Measurements from ENCODE around the gene MRAS.

DNA sequence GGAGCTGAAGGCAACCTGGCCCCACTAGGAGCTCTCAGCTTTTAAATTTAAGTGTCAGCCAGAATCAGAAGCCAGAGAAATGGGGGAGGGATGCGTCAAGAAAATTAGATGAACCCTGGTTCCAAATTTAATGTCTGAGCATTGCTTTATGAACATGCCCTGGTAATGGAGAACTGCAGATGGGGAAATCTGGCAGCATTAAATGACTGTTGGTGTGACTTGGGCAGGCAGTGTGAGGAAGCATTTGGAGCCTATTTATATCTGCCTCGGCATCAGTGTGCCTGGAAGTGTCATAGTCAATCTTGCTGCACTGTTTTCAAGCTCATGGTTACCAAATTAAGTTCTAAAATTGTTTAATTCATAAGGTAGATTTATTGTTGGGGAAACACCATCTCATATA lies 47.7 kb upstream of the MRAS start:
- TF ChIP-seq, protein P1, sequence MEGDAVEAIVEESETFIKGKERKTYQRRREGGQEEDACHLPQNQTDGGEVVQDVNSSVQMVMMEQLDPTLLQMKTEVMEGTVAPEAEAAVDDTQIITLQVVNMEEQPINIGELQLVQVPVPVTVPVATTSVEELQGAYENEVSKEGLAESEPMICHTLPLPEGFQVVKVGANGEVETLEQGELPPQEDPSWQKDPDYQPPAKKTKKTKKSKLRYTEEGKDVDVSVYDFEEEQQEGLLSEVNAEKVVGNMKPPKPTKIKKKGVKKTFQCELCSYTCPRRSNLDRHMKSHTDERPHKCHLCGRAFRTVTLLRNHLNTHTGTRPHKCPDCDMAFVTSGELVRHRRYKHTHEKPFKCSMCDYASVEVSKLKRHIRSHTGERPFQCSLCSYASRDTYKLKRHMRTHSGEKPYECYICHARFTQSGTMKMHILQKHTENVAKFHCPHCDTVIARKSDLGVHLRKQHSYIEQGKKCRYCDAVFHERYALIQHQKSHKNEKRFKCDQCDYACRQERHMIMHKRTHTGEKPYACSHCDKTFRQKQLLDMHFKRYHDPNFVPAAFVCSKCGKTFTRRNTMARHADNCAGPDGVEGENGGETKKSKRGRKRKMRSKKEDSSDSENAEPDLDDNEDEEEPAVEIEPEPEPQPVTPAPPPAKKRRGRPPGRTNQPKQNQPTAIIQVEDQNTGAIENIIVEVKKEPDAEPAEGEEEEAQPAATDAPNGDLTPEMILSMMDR (IDR thresholded peaks at IDR 0.05), result no peak
- TF ChIP-seq POLR2A (IDR thresholded peaks at IDR 0.05) (no peak), EP300 (IDR thresholded peaks at IDR 0.05) (no peak), POLR2AphosphoS5 (IDR thresholded peaks at IDR 0.05) (no peak)

All from gastroesophageal sphincter (tissue), 3 donors.